M059J (cell line): ENCODE measurements around the gene MEDAG. TPM values are rescaled to one million over a fixed set of nuclear protein-coding genes. Genes with fewer than 3 reads are reported as not detected.
A peak's percentile ranks its signal among the peaks of the same experiment; 100 is the strongest.

Source experiments
- DNase-seq: peaks from one replicate; pipeline ENCODE4 v3.0.0-alpha.2; 2012; ENCODE audit warnings: low read depth
- total RNA-seq: library from RNA; depleted of rRNA; stranded (reverse); fragments of >200 nt; shearing (Covaris generic); gene quantifications from 2 replicates; pipeline ENCODE4 v1.2.3, GENCODE V29; 2014

MEDAG gene
- total RNA-seq, 1 experiment from 2014 or later, result 0.12 TPM

DNA sequence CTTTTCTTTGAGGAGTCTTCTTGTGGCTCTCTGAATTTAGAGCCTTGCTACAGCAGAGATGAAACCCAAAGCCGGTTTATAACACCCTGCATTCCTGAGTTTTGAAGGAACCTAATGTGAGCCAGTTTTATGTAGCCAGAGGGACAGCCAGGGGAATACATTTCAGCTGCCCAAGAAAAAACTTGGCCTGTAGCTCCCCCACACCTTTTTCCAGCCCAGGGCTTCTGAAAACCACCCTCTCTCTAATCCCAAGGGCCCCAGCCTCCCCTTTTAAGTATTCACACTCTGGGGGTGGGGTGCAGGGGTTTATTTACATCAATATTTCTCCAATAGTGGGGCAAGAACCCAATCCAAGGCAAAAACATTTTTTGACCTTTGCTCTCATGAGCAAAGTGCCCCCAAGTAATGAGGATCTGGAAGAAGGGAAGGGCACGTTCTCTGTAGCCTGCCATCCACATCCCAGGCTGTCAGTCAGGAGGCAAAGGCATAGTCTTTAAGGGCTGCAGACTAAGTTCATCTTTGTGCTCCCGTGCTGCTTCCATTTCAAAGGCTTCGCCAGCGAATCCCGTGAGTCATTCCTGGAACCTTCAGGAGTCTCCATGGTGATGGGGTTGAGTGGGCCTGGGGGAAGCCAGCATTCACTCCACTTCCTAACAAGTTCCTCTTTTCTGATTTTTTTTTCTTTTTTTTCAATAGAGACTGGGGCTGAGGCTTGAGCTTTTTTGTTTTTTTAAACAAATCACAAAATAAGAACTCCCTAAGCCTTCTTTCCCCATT is 33.2 kb upstream of the MEDAG start:
- peak; percentile 96 for DNase-seq

DNA sequence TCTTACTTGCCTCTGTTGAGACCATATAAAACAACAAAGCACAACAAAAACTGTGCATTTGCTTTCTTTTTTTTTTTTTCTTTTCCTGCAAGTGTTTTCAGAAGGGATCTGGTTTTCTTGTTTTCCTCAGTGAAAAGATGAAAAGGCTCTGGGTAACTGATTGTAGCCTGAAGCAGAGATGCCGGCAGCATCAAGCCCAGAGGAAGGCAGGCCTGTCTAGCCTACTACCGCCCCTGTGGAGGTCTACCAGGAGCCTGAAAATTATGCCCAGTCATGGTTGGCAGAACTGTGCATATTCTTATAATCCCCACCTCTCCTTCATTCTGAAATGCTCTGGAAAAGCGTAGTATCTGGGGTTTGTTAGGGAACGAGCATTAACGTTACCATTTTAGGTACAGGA is 32.6 kb upstream of the MEDAG start:
- peak; percentile 36 for DNase-seq

DNA sequence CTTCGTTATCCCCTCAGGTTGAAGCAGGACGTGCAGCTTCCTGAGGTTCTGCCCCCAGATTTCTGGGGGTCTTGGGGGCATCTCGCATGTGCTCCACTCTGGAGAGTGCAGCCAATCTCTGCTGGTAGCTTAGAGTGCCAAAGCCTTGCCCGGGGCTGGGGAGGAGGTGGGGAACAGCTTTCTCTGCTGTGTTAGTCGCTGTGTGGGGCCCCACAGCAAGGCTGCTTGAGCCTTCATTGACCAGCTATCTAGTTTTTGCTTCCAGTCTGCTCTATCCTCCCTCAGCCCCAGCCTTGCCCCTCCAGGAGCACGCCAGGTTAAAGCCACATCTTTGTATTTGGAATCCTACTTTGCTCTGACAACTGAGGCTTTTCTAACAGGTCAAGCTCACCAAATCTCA is 32.0 kb upstream of the MEDAG start:
- DNase-seq, result no peak

- DNase-seq, result no peak
Observed at GRCh38 chr13:30874561-30874960, 31.5 kb upstream of the MEDAG start.

GRCh38 chr13:30877335-30877734 is 28.7 kb upstream of the MEDAG start:
- no peak for DNase-seq

DNA sequence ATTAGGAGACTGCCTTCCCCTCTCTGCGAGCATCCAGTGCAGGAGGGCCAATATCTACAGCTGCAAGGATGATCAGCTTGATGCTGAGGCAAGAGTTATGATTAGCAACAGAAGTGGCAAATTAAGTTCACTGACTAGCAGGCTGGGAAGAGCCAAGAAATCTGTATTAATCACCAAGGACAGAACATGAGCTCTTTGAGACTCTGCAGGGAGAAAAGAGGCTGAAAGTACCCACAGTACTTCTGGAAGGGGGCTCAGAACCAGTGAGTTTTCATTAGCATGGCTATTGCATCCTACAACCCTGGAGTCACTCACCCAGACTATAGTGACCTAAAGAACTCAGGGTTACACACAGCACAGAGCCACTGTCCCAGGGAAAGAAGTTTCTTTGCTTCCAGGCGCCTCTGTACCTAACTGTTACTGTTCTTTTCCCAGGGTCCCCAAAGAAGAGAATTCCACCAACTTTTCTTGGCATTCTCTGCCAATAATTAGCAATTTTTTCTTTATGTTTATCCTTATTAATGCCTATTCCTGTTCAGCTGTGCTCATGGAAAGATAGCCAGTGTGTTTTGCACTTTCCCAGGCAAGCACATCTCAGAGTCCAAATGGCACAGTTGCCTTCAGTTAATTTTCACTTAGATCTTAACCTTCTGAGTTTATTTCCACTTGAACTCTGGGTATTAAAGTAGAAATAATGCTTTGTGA is 25.8 kb upstream of the MEDAG start:
- no peak for DNase-seq

- peak; percentile 88 for DNase-seq
Observed at GRCh38 chr13:30880856-30881155, 25.3 kb upstream of the MEDAG start.

GRCh38 chr13:30881191-30881651 is 24.9 kb upstream of the MEDAG start:
- DNase-seq, result no peak

- DNase-seq, result no peak
Observed at GRCh38 chr13:30882026-30882850, 23.8 kb upstream of the MEDAG start.

- DNase-seq, result no peak
Observed at GRCh38 chr13:30882996-30883766, 22.9 kb upstream of the MEDAG start.

GRCh38 chr13:30884543-30884942 is 21.5 kb upstream of the MEDAG start:
- DNase-seq, result no peak

GRCh38 chr13:30889196-30889690 is 16.8 kb upstream of the MEDAG start:
- DNase-seq, result no peak

DNA sequence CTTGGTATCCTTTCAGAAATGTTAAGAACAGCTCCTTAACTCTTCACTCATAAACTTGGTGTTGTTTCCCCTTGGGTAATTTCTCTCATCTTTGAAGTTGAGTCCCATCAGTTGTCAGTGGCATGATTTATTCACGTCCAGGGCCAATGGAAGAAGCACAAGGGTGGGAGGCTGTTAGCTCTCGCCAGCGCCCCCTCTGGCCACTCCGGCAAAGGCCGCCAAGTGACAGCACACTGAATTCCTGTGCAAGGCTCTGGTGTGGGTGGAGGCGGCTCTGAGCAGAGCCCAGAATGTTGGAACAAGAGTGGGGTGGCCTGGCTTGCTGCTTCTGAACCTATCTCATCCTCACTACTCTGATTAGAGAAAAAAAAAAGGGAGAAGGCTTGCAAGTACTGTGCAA is 13.1 kb upstream of the MEDAG start:
- peak; percentile 19 for DNase-seq

- peak; percentile 70 for DNase-seq
Observed at GRCh38 chr13:30895773-30896172, 10.3 kb upstream of the MEDAG start.

DNA sequence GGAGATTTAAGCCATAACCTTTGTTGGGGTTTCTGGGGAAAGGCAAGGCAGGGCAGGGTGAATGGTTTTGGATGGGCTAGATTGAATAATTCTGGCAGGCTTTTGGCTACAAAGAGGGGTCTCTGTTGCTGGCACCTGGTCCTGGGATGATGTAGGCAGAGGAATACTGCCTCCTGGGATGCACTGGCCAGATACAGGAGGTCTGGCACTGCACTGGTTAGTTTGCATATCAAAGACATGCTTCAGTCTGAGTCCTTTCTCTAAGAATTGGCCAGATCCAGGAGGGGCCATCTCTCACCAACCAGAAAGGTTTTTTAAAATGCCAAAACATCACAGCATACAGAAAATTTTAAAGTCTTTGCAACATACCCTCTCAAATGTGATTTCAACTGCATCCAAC is 8.0 kb upstream of the MEDAG start:
- no peak for DNase-seq

- peak; percentile 90 for DNase-seq
Observed at GRCh38 chr13:30898678-30899241, 7.3 kb upstream of the MEDAG start.

GRCh38 chr13:30900436-30900835 is 5.6 kb upstream of the MEDAG start:
- no peak for DNase-seq

- no peak for DNase-seq
Observed at GRCh38 chr13:30900952-30901749, 4.9 kb upstream of the MEDAG start.

DNA sequence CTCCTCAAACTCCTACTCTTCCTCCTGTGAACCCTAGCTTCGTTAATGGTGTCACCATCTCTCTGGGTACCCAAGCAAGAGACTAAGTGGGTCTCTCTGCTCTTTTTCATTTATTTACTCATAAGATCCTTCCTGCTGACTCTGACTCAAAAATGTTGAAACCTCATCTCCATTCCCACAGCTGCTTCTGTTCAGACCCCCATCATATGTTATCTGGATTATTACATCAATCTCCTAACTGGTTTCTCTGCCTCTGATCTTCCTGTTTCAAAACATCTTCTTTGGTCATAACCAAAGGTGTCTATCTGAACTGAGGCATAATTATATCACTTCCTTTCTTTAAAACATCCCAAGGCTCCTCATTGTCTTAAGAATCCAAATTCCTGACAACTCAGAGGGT is 2.0 kb upstream of the MEDAG start:
- no peak for DNase-seq

DNA sequence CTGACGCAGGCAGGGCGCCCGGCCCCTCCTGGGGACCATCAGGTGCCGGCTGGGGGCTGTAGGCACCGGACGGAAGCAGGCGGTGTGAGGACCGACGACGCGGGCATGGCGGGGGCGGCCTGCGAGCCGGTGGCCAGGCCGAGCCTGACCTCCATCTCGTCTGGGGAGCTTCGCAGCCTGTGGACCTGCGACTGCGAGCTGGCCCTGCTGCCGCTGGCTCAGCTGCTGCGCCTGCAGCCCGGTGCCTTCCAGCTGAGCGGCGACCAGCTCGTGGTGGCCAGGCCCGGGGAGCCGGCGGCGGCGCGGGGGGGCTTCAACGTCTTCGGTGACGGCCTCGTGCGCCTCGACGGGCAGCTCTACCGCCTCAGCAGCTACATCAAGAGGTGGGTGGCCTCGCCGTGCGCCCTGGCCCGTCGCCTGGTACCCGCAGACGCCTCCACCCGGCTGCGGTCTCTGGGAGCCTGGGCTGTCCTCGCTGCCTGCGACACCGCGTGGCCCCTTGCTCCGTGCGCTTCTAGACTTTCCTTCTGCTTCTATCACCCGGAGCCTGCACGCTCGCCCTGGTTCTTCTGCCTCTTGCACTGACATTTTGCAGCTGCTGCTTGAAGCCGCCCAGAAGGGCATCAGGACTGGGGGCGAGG is 460 bp downstream of the MEDAG start:
- no peak for DNase-seq
